ENCODE data around the gene SKI.

The SKI gene

DNA sequence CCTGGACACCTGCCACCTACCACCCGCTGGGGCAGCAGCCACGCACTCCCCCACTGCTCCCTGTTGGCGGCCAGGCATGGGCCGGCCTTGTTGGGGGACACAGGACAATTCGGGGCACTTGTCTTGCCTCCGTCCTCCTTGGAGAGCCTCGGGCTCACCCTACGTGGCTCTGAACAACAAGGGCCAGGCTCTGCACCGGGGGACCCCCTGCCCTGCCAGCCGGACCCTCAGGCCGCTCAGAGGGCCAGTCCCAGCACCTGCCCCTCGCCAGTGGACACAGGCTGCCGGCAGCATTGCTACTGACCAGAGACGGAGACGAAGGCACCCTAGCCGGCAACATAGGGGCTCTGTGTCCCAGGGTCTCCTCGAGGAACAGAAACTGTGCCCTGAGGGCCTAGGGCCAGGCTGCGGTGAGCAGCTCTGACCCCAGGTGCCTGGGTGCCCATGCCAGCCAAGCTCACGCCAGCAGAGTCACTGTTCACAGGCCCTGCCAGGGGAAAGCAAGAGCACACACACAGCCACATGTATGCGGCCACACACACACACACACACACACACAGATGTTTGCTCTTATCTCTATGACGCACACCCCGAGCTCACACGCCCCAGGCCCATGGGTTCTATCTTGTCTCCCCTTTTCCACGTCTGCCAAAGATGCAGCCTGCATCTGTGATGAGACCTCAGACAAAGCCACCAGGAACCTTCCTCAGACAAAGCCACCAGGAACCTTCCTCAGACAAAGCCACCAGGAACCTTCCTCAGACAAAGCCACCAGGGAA, 117.4 kb downstream of the SKI start:
- no peak overlapping the region for H3K4me3 ChIP-seq (ENCODE audit: low read depth, low read length)
- TF ChIP-seq, protein P1, sequence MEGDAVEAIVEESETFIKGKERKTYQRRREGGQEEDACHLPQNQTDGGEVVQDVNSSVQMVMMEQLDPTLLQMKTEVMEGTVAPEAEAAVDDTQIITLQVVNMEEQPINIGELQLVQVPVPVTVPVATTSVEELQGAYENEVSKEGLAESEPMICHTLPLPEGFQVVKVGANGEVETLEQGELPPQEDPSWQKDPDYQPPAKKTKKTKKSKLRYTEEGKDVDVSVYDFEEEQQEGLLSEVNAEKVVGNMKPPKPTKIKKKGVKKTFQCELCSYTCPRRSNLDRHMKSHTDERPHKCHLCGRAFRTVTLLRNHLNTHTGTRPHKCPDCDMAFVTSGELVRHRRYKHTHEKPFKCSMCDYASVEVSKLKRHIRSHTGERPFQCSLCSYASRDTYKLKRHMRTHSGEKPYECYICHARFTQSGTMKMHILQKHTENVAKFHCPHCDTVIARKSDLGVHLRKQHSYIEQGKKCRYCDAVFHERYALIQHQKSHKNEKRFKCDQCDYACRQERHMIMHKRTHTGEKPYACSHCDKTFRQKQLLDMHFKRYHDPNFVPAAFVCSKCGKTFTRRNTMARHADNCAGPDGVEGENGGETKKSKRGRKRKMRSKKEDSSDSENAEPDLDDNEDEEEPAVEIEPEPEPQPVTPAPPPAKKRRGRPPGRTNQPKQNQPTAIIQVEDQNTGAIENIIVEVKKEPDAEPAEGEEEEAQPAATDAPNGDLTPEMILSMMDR (IDR thresholded peaks at IDR 0.05; ENCODE audit: borderline replicate concordance, insufficient read depth, low read depth, low read length), result no peak

DNA sequence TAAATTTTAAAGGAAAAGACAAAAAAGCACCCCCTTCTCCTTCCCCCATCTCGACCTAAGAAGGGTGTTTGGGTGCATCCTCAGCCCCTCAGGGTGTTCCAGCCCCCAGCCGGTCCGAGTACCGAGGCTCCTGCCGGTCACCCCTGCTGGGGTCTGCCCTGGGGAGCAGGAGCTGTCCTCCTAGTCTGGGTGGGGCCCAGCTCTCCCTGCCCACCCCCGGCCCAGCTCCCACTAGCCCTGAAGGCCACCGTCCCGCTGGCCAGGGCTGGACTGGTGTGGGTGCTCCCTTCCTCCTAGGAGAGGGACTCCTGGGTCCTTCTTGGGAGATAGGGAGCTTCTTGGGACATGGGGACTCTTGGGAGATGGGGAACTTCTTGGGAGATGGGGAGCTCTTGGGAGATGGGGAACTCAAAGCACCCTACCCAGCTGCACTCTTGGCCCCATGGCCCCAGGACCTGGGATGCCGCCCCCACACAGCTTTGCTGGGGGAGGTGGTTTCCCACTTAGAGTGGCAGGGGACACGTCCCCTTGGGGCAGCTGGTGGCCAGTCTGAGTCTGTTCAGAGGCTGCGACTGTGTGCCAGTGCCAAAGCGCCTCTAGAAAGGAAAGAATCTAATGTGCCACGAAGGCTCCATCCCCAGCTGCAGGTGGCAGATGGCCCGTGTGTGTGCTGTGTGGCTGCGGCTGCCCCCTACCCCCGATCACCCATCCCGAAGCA, 118.7 kb downstream of the SKI start:
- TF ChIP-seq, protein P1 (IDR thresholded peaks at IDR 0.05; ENCODE audit: borderline replicate concordance, insufficient read depth, low read depth, low read length), result no peak
- H3K4me3 ChIP-seq (ENCODE audit: low read depth, low read length), result no peak overlapping the region

DNA sequence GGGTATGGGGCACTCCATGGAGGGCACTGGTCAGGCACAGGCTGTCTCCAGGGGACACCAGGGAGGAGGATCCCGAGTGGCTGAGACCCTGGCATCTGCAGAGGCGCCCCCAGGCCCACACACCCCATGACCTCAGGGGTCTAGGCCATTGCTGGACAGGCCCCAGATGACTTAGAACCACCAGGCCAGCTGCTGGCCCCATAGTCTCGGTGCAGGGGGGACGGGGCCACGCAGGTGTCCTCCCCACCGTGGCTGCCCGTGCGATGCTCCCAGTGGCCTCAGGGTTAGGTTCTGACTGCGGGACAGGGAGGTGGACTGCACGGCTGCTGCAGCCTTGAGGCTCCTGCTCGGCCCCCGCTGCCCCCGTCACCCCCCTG, 119.3 kb downstream of the SKI start:
- TF ChIP-seq, protein P1 (IDR thresholded peaks at IDR 0.05; ENCODE audit: borderline replicate concordance, insufficient read depth, low read depth, low read length), result no peak

DNA sequence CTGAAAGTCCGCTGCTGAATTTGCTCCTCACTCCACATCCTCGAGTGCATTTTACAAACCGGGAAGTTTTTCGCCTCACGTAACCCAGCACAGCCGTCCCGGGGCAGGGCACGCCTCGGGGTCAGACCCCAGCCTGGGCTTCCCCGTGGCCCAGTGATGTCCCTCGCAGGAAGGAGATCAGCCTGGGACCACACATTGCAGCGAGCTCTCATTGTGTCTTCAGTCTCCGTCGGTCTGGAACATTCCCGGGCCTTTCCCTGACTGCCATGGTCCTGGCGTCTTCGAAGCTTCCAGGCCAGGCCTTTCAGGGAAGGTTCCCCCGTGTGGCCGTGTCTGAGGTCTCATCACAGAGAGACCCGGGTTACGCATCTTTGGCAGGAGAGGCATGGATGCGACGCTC, 119.8 kb downstream of the SKI start:
- TF ChIP-seq, protein P1 (IDR thresholded peaks at IDR 0.05; ENCODE audit: borderline replicate concordance, insufficient read depth, low read depth, low read length), result no peak
- H3K4me3 ChIP-seq (ENCODE audit: low read depth, low read length), result no peak overlapping the region

More for the DNA sequence above, 119.3 kb downstream of the SKI start:
- no peak overlapping the region for H3K4me3 ChIP-seq (ENCODE audit: low read depth, low read length)

DNA sequence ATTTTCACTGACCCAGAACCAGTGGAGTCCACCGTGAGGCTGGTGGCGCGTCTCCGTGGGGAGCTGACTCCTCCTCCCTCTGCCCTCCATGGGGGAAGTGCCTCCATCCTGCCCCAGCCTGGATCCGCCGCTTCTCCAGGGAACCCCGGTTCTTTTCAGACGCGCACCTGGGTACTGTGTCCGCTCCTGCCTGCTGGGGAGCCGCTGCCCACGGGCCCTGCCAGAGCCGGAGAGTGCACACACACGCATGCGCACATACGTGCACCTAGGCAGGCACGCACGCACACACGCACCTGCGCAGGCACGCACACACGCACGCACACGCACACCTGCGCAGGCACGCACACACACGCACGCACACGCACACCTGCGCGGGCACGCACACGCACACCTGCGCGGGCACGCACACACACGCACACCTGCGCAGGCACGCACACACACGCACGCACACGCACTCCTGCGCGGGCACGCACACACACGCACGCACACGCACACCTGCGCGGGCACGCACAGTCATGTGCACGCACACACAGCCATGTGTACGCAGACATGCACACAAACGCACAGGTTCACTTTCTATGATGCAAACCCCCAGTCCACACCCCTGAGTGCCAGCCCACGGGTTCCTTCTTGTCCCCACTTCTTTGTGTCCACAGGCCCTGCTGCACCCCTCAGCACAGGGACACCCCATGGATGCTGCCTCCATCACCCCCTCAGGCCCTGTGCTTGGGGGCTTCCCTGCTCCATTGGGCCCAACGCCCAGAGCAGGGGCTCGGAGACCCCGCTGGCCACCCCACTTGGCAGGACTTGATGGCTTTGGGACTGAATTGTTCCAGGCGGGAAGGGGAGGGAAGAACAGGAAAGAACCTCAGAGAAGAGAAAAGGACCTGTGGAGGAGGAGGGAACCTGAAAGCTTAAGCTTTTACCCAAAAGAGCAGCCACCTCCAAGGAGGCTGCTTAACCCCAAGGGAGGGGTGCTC, 120.5 kb downstream of the SKI start:
- TF ChIP-seq, protein P1 (IDR thresholded peaks at IDR 0.05; ENCODE audit: borderline replicate concordance, insufficient read depth, low read depth, low read length), result no peak
- H3K4me3 ChIP-seq (ENCODE audit: low read depth, low read length), result no peak overlapping the region

DNA sequence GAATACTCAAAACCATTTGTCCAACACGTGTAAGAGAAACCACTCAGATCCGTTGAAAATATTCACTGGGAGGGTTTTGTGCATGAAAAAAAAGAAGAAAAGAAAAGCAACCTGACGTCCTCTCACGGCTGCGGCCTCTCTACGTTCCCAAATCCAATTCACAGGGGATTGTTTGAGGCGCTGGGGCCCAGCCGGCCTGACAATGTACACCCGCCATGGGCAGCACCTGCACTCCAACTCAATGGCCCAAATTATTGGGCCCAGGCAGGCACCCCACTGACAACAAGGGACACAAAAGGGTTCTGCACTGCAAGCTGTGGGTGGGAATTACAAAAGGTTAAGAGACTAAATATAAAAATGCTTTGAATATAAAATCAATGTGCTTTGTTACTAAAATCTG, 121.7 kb downstream of the SKI start:
- TF ChIP-seq, protein P1 (IDR thresholded peaks at IDR 0.05; ENCODE audit: borderline replicate concordance, insufficient read depth, low read depth, low read length), result no peak
- no peak overlapping the region for H3K4me3 ChIP-seq (ENCODE audit: low read depth, low read length)

All from GM12875 (cell line).